ENCODE measurements around the gene NHLRC4.

DNA sequence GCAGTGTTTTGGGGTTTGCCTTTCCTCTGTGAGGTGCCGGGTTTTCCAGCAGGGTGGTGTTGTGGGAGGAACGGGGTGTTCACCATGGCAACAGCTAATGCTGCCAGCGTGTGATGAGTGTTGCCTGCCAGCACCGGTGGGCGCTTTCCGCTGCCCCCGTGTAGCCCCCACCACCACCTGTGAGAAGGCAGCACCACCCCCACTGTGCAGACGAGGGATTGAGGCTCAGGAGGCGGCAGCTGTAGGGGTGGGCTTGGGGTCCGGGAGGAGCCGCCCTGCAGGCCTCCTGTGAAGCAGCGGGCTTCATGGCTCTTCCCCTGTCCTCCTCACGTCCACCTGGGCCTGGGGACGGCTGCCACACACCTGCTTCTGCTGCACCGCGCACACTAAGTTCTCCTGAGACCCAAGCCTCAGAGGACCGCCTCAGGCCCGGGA lies 28.3 kb downstream of the NHLRC4 start:
- TF ChIP-seq, protein P1, sequence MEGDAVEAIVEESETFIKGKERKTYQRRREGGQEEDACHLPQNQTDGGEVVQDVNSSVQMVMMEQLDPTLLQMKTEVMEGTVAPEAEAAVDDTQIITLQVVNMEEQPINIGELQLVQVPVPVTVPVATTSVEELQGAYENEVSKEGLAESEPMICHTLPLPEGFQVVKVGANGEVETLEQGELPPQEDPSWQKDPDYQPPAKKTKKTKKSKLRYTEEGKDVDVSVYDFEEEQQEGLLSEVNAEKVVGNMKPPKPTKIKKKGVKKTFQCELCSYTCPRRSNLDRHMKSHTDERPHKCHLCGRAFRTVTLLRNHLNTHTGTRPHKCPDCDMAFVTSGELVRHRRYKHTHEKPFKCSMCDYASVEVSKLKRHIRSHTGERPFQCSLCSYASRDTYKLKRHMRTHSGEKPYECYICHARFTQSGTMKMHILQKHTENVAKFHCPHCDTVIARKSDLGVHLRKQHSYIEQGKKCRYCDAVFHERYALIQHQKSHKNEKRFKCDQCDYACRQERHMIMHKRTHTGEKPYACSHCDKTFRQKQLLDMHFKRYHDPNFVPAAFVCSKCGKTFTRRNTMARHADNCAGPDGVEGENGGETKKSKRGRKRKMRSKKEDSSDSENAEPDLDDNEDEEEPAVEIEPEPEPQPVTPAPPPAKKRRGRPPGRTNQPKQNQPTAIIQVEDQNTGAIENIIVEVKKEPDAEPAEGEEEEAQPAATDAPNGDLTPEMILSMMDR (IDR thresholded peaks at IDR 0.05): no peak
- TF ChIP-seq, protein P2, sequence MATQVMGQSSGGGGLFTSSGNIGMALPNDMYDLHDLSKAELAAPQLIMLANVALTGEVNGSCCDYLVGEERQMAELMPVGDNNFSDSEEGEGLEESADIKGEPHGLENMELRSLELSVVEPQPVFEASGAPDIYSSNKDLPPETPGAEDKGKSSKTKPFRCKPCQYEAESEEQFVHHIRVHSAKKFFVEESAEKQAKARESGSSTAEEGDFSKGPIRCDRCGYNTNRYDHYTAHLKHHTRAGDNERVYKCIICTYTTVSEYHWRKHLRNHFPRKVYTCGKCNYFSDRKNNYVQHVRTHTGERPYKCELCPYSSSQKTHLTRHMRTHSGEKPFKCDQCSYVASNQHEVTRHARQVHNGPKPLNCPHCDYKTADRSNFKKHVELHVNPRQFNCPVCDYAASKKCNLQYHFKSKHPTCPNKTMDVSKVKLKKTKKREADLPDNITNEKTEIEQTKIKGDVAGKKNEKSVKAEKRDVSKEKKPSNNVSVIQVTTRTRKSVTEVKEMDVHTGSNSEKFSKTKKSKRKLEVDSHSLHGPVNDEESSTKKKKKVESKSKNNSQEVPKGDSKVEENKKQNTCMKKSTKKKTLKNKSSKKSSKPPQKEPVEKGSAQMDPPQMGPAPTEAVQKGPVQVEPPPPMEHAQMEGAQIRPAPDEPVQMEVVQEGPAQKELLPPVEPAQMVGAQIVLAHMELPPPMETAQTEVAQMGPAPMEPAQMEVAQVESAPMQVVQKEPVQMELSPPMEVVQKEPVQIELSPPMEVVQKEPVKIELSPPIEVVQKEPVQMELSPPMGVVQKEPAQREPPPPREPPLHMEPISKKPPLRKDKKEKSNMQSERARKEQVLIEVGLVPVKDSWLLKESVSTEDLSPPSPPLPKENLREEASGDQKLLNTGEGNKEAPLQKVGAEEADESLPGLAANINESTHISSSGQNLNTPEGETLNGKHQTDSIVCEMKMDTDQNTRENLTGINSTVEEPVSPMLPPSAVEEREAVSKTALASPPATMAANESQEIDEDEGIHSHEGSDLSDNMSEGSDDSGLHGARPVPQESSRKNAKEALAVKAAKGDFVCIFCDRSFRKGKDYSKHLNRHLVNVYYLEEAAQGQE (IDR thresholded peaks at IDR 0.05; ENCODE audit: insufficient read depth in 1 of 2, low read depth in 2 of 2, low read length in 1 of 2): no peak
- no peak for TF ChIP-seq POLR2AphosphoS5 (IDR thresholded peaks at IDR 0.05; ENCODE audit: low read depth, low read length)
